Skeletal muscle cell (primary cell): ENCODE results near the gene APRT.

Experiments used
- DNase-seq: peaks from one replicate; pipeline ENCODE4 v3.0.0-alpha.2; 2010; ENCODE audit warnings: low read depth
- H3K4me3 ChIP-seq: 2 replicates; pipeline ENCODE4 v1.5.1; 2011; ENCODE audit warnings: low read depth, mild to moderate bottlenecking, control low read depth, low read length, moderate library complexity

Gene APRT

GRCh38 chr16:88843256-88843655, 31.5 kb upstream of the APRT start:
- no peak overlapping the region for H3K4me3 ChIP-seq

GRCh38 chr16:88842806-88843205, 31.1 kb upstream of the APRT start:
- H3K4me3 ChIP-seq: no peak overlapping the region
- DNase-seq: no peak

More at GRCh38 chr16:88843256-88843655, 31.5 kb upstream of the APRT start:
- DNase-seq: no peak

GRCh38 chr16:88842308-88842756, 30.6 kb upstream of the APRT start:
- no peak for DNase-seq
- no peak overlapping the region for H3K4me3 ChIP-seq

- DNase-seq: no peak
- H3K4me3 ChIP-seq: no peak overlapping the region
These were observed 30.0 kb upstream of the APRT start for GRCh38 chr16:88841521-88842307.

GRCh38 chr16:88840600-88841215, 29.0 kb upstream of the APRT start:
- DNase-seq: no peak
- H3K4me3 ChIP-seq: no peak overlapping the region

- H3K4me3 ChIP-seq: no peak overlapping the region
- DNase-seq: no peak
These were observed 28.2 kb upstream of the APRT start for GRCh38 chr16:88839745-88840599.

- H3K4me3 ChIP-seq: no peak overlapping the region
- DNase-seq: no peak
These were observed 27.4 kb upstream of the APRT start for GRCh38 chr16:88839026-88839529.

GRCh38 chr16:88838566-88838965, 26.8 kb upstream of the APRT start:
- H3K4me3 ChIP-seq: no peak overlapping the region
- DNase-seq: no peak

- DNase-seq: no peak
These were observed 26.1 kb upstream of the APRT start for GRCh38 chr16:88837806-88838205.

GRCh38 chr16:88836791-88837190, 25.1 kb upstream of the APRT start:
- no peak for DNase-seq
- no peak overlapping the region for H3K4me3 ChIP-seq

More at GRCh38 chr16:88837806-88838205, 26.1 kb upstream of the APRT start:
- no peak overlapping the region for H3K4me3 ChIP-seq

GRCh38 chr16:88835818-88836217, 24.1 kb upstream of the APRT start:
- no peak for DNase-seq
- H3K4me3 ChIP-seq: no peak overlapping the region

GRCh38 chr16:88835383-88835782, 23.7 kb upstream of the APRT start:
- no peak for DNase-seq
- H3K4me3 ChIP-seq: no peak overlapping the region

GRCh38 chr16:88834670-88835069, 22.9 kb upstream of the APRT start:
- H3K4me3 ChIP-seq: no peak overlapping the region
- DNase-seq: no peak

- no peak for DNase-seq
- no peak overlapping the region for H3K4me3 ChIP-seq
These were observed 21.4 kb upstream of the APRT start for GRCh38 chr16:88833086-88833485.

- no peak overlapping the region for H3K4me3 ChIP-seq
- no peak for DNase-seq
These were observed 20.1 kb upstream of the APRT start for GRCh38 chr16:88831838-88832237.

- no peak for DNase-seq
- no peak overlapping the region for H3K4me3 ChIP-seq
These were observed 19.1 kb upstream of the APRT start for GRCh38 chr16:88830783-88831182.

- H3K4me3 ChIP-seq: no peak overlapping the region
- DNase-seq: no peak
These were observed 18.5 kb upstream of the APRT start for GRCh38 chr16:88830258-88830657.

- no peak overlapping the region for H3K4me3 ChIP-seq
- DNase-seq: no peak
These were observed 17.0 kb upstream of the APRT start for GRCh38 chr16:88828711-88829110.

GRCh38 chr16:88827727-88828126, 16.0 kb upstream of the APRT start:
- DNase-seq: no peak
- H3K4me3 ChIP-seq: no peak overlapping the region
